Measurements from ENCODE around the gene TLN1.

The TLN1 gene

GRCh38 chr9:35682520-35683315, 49.3 kb downstream of the TLN1 start:
- no peak for DNase-seq

GRCh38 chr9:35682051-35682450, 49.9 kb downstream of the TLN1 start:
- DNase-seq, result no peak

DNA sequence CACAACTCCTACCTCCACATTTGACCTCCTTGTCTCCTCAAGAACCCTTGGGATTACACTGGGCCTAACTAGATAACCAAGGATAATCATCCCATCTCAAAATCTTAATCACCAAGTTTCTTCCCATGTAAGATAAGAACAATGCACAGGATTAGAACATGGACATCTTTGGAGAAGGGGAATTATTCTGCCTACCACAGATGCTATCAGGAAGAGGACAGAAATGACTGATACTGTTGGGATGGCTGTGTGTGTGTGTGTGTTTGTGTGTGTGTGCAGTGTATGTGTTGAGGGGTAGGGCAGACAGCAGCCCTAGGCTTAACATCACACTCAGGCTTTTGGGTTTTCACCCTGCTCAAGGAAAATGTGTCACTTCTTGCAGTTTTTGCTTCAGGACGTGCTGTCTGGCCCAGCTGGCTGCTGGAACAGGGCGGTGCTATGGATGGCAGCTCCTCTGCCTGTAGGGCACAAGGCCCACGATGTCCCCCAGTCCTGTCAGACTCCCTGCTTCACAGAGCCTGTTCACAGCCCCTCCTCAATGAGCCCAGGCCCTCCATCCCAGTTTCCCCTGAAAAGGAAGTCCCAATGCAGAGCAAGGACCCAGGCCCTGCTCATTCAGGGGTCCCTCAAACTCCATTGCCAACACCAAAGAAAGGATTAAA, 50.5 kb downstream of the TLN1 start:
- DNase-seq, result no peak

DNA sequence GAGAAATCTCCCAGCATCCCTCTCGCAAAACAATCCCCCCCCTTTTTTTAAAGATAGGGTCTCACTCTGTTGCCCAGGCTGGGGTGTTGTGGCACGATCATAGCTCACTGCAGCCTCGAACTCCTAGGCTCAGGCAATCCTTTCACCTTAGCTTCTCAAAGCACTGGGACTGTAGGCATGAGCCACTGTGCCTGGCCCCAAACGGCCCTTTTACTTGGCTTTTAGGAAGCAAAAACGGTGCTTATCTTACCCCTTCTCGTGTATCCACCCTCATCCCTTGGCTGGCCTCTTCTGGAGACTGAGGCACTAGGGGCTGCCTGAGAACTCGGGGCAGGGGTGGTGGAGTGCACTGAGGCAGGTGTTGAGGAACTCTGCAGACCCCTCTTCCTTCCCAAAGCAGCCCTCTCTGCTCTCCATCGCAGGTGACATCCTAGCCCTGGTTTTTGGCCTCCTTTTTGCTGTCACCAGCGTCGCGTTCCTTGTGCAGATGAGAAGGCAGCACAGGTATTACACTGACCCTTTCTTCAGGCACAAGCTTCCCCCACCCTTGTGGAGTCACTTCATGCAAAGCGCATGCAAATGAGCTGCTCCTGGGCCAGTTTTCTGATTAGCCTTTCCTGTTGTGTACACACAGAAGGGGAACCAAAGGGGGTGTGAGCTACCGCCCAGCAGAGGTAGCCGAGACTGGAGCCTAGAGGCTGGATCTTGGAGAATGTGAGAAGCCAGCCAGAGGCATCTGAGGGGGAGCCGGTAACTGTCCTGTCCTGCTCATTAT, 51.5 kb downstream of the TLN1 start:
- no peak for DNase-seq

DNA sequence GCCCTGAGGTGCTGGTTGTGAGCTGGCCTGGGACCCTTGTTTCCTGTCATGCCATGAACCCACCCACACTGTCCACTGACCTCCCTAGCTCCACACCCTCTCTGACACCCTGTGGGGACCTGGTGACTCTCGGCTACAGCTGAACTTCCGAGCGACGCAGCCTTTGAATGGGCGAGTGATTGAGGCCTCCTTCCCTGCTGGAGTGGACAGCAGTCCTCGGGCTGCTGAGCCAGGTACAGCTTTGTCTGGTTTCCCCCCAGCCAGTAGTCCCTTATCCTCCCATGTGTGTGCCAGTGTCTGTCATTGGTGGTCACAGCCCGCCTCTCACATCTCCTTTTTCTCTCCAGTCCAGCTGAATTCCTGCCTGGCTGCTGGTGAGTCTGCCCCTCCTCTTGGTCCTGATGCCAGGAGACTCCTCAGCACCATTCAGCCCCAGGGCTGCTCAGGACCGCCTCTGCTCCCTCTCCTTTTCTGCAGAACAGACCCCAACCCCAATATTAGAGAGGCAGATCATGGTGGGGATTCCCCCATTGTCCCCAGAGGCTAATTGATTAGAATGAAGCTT, 52.1 kb downstream of the TLN1 start:
- no peak for DNase-seq

DNA sequence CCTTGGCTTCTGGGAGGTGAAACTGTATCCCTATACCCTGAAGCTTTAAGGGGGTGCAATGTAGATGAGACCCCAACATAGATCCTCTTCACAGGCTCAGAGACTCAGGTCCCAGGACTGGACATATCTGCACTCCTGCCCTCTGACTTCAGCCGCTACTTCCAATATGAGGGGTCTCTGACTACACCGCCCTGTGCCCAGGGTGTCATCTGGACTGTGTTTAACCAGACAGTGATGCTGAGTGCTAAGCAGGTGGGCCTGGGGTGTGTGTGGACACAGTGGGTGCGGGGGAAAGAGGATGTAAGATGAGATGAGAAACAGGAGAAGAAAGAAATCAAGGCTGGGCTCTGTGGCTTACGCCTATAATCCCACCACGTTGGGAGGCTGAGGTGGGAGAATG, 52.9 kb downstream of the TLN1 start:
- DNase-seq, result no peak

DNA sequence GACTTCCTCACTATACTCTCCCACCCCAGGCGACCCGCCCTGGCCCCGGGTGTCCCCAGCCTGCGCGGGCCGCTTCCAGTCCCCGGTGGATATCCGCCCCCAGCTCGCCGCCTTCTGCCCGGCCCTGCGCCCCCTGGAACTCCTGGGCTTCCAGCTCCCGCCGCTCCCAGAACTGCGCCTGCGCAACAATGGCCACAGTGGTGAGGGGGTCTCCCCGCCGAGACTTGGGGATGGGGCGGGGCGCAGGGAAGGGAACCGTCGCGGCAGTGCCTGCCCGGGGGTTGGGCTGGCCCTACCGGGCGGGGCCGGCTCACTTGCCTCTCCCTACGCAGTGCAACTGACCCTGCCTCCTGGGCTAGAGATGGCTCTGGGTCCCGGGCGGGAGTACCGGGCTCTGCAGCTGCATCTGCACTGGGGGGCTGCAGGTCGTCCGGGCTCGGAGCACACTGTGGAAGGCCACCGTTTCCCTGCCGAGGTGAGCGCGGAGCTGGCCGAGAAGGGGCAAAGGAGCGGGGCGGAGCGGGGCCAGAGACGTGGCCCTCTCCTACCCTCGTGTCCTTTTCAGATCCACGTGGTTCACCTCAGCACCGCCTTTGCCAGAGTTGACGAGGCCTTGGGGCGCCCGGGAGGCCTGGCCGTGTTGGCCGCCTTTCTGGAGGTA, 56.1 kb downstream of the TLN1 start:
- DNase-seq, result no peak

DNA sequence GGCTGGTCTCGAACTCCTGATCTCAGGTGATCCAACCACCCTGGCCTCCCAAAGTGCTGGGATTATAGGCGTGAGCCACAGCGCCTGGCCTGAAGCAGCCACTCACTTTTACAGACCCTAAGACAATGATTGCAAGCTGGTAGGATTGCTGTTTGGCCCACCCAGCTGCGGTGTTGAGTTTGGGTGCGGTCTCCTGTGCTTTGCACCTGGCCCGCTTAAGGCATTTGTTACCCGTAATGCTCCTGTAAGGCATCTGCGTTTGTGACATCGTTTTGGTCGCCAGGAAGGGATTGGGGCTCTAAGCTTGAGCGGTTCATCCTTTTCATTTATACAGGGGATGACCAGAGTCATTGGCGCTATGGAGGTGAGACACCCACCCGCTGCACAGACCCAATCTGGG, 56.8 kb downstream of the TLN1 start:
- no peak for DNase-seq

DNA sequence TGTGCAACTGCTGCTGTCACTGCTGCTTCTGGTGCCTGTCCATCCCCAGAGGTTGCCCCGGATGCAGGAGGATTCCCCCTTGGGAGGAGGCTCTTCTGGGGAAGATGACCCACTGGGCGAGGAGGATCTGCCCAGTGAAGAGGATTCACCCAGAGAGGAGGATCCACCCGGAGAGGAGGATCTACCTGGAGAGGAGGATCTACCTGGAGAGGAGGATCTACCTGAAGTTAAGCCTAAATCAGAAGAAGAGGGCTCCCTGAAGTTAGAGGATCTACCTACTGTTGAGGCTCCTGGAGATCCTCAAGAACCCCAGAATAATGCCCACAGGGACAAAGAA, 58.0 kb downstream of the TLN1 start:
- DNase-seq, result no peak

GRCh38 chr9:35673132-35674024, 58.6 kb downstream of the TLN1 start, which contains the start of gene CA9:
TSS of gene CA9 (plus strand) at chr9:35673928. CDS start at chr9:35673960, 32 bp downstream.
- DNase-seq, result no peak

- no peak for DNase-seq
Measured at GRCh38 chr9:35669331-35670145, 62.5 kb downstream of the TLN1 start.

- no peak for DNase-seq
Measured at GRCh38 chr9:35667939-35668338, 64.1 kb downstream of the TLN1 start.

GRCh38 chr9:35666549-35666948, 65.4 kb downstream of the TLN1 start:
- DNase-seq, result no peak

GRCh38 chr9:35666045-35666444, 66.0 kb downstream of the TLN1 start:
- DNase-seq, result no peak

DNA sequence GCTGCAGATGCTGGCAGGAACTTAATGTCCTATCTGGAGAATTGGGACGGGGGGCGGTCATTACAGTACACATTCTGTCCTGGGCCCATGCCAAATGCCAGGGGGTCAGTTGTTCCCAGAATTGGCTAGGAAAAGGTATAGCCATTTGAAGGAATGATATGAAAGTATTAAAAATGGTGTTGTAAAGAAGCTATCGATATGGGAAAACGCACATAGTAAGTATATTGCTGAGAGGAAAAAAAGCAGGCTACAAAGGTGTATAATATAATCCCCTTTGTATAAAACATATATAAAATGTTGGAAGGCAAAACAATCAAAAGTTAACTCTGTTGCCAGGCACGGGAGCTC, 66.5 kb downstream of the TLN1 start:
- no peak for DNase-seq

DNA sequence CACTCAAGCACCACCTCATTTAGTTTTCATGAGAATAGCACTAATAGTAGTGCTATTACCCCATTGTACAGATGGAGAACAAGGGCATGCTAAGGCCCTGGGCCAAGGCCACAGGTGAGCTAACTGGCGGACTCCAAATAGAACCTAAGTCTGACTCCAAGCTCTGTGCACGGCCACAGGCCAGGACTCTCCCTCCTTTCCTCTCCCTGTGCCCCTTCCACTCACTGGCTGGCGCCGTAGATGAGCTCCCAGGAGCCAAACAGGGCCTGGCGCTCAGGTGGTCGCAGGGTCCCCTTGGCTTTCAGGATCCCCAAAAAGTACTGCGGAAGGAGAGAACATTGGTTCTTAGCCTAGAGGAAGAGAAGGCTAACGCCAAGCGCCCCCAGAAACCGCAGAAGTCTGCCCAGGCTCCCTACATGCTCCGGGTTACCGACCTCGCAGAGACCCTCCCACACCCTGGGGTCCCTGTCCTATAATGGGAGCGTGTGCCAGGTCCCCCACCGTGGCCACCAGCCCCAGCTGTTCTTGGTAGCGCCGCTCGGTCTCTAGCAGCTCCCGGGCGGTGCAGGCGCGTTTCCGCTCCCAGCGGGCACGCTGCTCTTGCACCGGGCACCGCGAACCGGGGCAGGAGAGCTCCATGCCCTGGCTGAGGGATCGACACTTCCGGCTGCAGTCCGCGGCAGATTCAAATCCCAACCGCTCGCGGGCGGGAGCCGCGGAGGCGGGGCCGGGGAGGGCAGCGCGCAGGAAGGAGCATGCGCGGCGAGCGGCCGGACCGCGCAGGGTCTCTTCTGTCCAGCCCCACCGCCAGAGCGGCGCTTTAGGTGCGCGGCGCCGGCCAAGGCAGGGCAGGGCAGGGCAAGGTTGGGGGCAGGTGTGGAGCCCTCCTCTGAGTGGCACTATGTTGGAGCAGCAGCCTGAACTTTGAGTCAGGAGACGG, 67.2 kb downstream of the TLN1 start, which contains the start of gene ARHGEF39:
Gene ARHGEF39, minus strand, starts transcription at position 665 of the 940 bp plus-strand sequence. Its CDS starts 26 bp downstream, at position 639.
- peak; percentile 3 for DNase-seq

DNA sequence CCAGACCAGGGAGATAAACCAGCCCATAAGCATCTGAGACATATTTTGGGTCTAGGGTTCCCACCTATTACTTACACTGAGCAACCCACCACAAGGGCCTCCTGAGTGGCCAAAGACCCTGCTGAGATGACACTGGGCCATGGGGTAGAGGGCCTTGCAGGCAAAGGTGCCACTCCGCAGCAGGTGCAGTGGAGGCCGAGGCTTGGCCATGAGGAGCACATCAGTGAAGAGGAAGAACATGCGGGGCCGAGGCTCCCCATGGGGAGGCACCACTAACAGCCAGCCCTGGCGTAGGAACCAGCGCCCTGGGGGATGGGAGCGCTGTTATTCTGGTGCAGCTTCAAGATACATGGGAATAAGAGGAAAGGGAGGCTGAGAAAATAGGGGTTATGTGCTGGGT, 69.6 kb downstream of the TLN1 start:
- DNase-seq, result no peak

- DNase-seq, result no peak
Measured at GRCh38 chr9:35661756-35662350, 70.1 kb downstream of the TLN1 start.

- no peak for DNase-seq
Measured at GRCh38 chr9:35660966-35661415, 71.0 kb downstream of the TLN1 start.

Data from SIG-M5 (cell line).